ENCODE results near the gene FAT3.

GRCh38 chr11:92251980-92252379, 27.4 kb downstream of the FAT3 start:
- TF ChIP-seq CTCF (IDR thresholded peaks at IDR 0.05; ENCODE audit: insufficient read depth, low read length) (no peak), REST (IDR thresholded peaks at IDR 0.05; ENCODE audit: insufficient replicate concordance, low read depth) (no peak)
